ENCODE results near the gene PRKCE. TPM values are rescaled to one million over a fixed set of nuclear protein-coding genes. Genes with fewer than 3 reads are reported as not detected.

The PRKCE gene
- total RNA-seq, 2 experiments from 2014 or later, result 17.0 to 42.1 TPM

GRCh38 chr2:45890819-45891218, 239.3 kb downstream of the PRKCE start:
- DNase-seq (ENCODE audit: low spot score), result no peak
- Histone ChIP-seq H3K79me2 (ENCODE audit: insufficient read depth, low read depth, low read length) (no peaks in the 10 kb centered on the region), H3K4me3 (ENCODE audit: low read depth, low read length, poor library complexity, severe bottlenecking) (no peak overlapping the region), H3K9me3 (ENCODE audit: low read length) (no peaks in the 10 kb centered on the region), H4K20me1 (ENCODE audit: insufficient read depth, low read length) (no peaks in the 10 kb centered on the region; the same call in 1 of the 2 replicates), H3K4me1 (ENCODE audit: insufficient read depth, low read length, poor library complexity, severe bottlenecking) (peaks cover 6% of the 10 kb centered on the region), H2AFZ (ENCODE audit: low read length) (no peak overlapping the region), H3K36me3 (ENCODE audit: insufficient read depth, low read length) (no peaks in the 10 kb centered on the region), H3K27ac (ENCODE audit: low read depth, low read length, poor library complexity, severe bottlenecking) (no peak overlapping the region), H3K9me2 (ENCODE audit: insufficient read depth, low read length) (no peaks in the 10 kb centered on the region), H3K4me2 (ENCODE audit: low read length) (no peak overlapping the region)
- ChIA-PET CTCF (ENCODE audit: unreplicated experiment) (no interaction called here), POLR2A (interaction anchor here (0.6 to 1.1 kb wide), 3 partner anchors 13 to 56 kb away, joined by 3 read pairs; no protein-coding TSS in a partner anchor)
- BruUV-seq (replicated peaks), result no TSS peak
- intact Hi-C loops (cut with micrococcal nuclease; ENCODE audit: unreplicated experiment), result no loop called here
- TF ChIP-seq EZH2phosphoT487 (IDR thresholded peaks at IDR 0.05; ENCODE audit: borderline replicate concordance, low read depth, low read length) (no peak), CTCF (conservative IDR thresholded peaks at IDR 0.05; ENCODE audit: low read length) (no peak)

GRCh38 chr2:45891719-45892424, 240.4 kb downstream of the PRKCE start:
- intact Hi-C loops (cut with micrococcal nuclease; ENCODE audit: unreplicated experiment), result no loop called here
- Histone ChIP-seq H3K4me1 (ENCODE audit: insufficient read depth, low read length, poor library complexity, severe bottlenecking) (peaks cover 6% of the 10 kb centered on the region), H2AFZ (ENCODE audit: low read length) (no peak overlapping the region), H3K4me3 (ENCODE audit: low read depth, low read length, poor library complexity, severe bottlenecking) (no peak overlapping the region), H3K79me2 (ENCODE audit: insufficient read depth, low read depth, low read length) (no peaks in the 10 kb centered on the region), H3K27ac (ENCODE audit: low read depth, low read length, poor library complexity, severe bottlenecking) (no peak overlapping the region), H3K9me2 (ENCODE audit: insufficient read depth, low read length) (no peaks in the 10 kb centered on the region), H3K9me3 (ENCODE audit: low read length) (no peaks in the 10 kb centered on the region), H3K4me2 (ENCODE audit: low read length) (no peak overlapping the region), H4K20me1 (ENCODE audit: insufficient read depth, low read length) (no peaks in the 10 kb centered on the region), H3K36me3 (ENCODE audit: insufficient read depth, low read length) (no peaks in the 10 kb centered on the region)
- ChIA-PET POLR2A (no interaction called here), CTCF (ENCODE audit: unreplicated experiment) (no interaction called here)
- TF ChIP-seq CTCF (conservative IDR thresholded peaks at IDR 0.05; ENCODE audit: low read length) (no peak), EZH2phosphoT487 (IDR thresholded peaks at IDR 0.05; ENCODE audit: borderline replicate concordance, low read depth, low read length) (no peak)
- BruUV-seq (replicated peaks), result no TSS peak
- no peak for DNase-seq (ENCODE audit: low spot score)

GRCh38 chr2:45892425-45892745, 240.9 kb downstream of the PRKCE start:
- DNase-seq (ENCODE audit: low spot score), result no peak
- Histone ChIP-seq H3K9me2 (ENCODE audit: insufficient read depth, low read length) (no peaks in the 10 kb centered on the region), H3K4me1 (ENCODE audit: insufficient read depth, low read length, poor library complexity, severe bottlenecking) (peaks cover 6% of the 10 kb centered on the region), H4K20me1 (ENCODE audit: insufficient read depth, low read length) (no peaks in the 10 kb centered on the region), H3K79me2 (ENCODE audit: insufficient read depth, low read depth, low read length) (no peaks in the 10 kb centered on the region), H3K9me3 (ENCODE audit: low read length) (no peaks in the 10 kb centered on the region), H3K4me2 (ENCODE audit: low read length) (no peak overlapping the region), H3K27ac (ENCODE audit: low read depth, low read length, poor library complexity, severe bottlenecking) (no peak overlapping the region), H3K36me3 (ENCODE audit: insufficient read depth, low read length) (no peaks in the 10 kb centered on the region), H3K4me3 (ENCODE audit: low read depth, low read length, poor library complexity, severe bottlenecking) (no peak overlapping the region), H2AFZ (ENCODE audit: low read length) (no peak overlapping the region)
- ChIA-PET CTCF (ENCODE audit: unreplicated experiment) (no interaction called here), POLR2A (no interaction called here)
- no peak for TF ChIP-seq CTCF (conservative IDR thresholded peaks at IDR 0.05; ENCODE audit: low read length)
- BruUV-seq (replicated peaks), result no TSS peak
- intact Hi-C loops (cut with micrococcal nuclease; ENCODE audit: unreplicated experiment), result no loop called here

Data from OCI-LY7 (cell line).